Erythroblast (primary cell): Measurements from ENCODE around the gene STK36.

ENCODE experiments used
- GATA1 ChIP-seq: IDR thresholded peaks from 2 replicates; pipeline ENCODE4 v1.6.1; 2011; ENCODE audit warnings: low read depth, mild to moderate bottlenecking, control low read depth, low read length, moderate library complexity
- POLR2A ChIP-seq: IDR thresholded peaks from 2 replicates; pipeline ENCODE4 v1.6.1; 2011; ENCODE audit warnings: mild to moderate bottlenecking, low read length

DNA sequence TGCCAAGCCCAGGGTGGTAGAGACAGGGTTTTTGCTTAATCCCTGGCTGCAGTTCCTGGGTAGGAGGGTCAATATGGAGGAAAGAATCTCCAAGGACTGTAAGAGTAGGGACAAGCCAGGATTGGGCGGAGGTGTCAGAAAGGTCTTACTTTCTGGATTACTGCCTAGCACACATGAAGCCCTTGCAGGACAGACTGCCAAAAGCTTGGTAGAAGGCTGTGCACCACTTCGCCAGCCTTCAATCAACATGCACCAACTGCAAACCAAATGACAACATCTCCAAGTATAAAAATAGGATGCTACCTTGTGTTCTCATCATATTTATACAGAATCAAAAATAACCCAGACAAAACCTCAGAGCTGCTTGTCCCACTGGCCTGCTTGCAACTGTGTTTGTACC is 16.1 kb upstream of the STK36 start:
- TF ChIP-seq POLR2A: no peak
- TF ChIP-seq GATA1: no peak
